NB4 (cell line): Measurements from ENCODE around the gene ZNF316.

Source experiments
- DNase-seq: peaks from one replicate; pipeline ENCODE4 v3.0.0; 2010; ENCODE audit warnings: low read depth
- H3K4me3 ChIP-seq: one replicate; pipeline ENCODE4 v1.5.1; 2011; ENCODE audit warnings: mild to moderate bottlenecking, low read depth, low read length, moderate library complexity
- MYC ChIP-seq: IDR thresholded peaks from 2 replicates; pipeline ENCODE4 v1.6.1; 2011; ENCODE audit warnings: low read depth, low read length
- POLR2A ChIP-seq: IDR thresholded peaks from 2 replicates; pipeline ENCODE4 v1.6.1; 2011; ENCODE audit warnings: mild to moderate bottlenecking; ENCODE audit not compliant: insufficient read length; ENCODE audit errors: extremely low read depth
- TF ChIP-seq, protein P1 (sequence below): IDR thresholded peaks from one replicate; pipeline ENCODE4 v1.5.1; 2012; ENCODE audit warnings: low read depth, low read length
- TF ChIP-seq, protein P2 (sequence below): IDR thresholded peaks from 2 replicates; pipeline ENCODE4 v1.6.1; 2011; ENCODE audit warnings: low read depth, low read length

The ZNF316 gene

DNA sequence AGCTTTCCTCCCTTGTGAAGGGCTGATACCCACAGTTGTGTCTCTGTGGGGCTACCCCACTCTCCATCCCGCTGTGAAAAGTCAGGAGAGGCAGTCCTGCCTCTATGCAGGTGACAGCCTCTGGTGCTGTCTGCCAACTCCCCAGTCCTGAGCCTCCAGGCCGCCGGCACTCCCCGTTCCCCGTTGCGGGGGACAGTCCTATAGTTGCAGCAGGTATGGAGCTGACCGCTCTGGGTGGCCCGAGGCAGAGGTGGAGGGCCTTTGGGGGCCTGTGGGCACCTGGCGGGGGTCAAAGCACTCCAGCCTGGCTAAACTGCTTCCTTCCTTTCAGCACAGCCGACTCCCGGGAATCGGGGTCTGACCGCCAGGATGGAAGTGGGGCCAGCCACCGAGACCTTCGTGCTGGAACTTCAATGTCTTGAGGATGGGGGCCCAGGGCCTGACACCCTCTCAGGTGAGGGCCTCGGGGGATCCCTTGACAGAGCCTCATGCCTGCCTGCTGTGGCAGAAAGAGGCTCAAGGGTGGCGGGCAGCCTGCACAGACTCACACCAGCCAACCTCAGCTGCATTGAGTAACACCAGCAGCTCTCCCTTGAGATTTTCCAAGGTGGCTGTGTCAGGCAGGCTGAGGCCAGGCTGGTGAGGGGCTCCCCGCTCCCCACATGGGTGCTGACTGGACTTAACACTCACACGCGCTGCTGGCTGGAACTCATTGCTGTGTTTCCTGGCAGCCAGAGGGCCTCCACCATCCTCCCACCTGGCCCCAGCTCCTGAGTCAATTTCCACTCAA is 20.1 kb upstream of the ZNF316 start:
- DNase-seq: peak; percentile 74
- no peak for TF ChIP-seq POLR2A
- TF ChIP-seq MYC: no peak
- TF ChIP-seq, protein P1, sequence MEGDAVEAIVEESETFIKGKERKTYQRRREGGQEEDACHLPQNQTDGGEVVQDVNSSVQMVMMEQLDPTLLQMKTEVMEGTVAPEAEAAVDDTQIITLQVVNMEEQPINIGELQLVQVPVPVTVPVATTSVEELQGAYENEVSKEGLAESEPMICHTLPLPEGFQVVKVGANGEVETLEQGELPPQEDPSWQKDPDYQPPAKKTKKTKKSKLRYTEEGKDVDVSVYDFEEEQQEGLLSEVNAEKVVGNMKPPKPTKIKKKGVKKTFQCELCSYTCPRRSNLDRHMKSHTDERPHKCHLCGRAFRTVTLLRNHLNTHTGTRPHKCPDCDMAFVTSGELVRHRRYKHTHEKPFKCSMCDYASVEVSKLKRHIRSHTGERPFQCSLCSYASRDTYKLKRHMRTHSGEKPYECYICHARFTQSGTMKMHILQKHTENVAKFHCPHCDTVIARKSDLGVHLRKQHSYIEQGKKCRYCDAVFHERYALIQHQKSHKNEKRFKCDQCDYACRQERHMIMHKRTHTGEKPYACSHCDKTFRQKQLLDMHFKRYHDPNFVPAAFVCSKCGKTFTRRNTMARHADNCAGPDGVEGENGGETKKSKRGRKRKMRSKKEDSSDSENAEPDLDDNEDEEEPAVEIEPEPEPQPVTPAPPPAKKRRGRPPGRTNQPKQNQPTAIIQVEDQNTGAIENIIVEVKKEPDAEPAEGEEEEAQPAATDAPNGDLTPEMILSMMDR: no peak
- TF ChIP-seq, protein P2, sequence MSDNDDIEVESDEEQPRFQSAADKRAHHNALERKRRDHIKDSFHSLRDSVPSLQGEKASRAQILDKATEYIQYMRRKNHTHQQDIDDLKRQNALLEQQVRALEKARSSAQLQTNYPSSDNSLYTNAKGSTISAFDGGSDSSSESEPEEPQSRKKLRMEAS: no peak
- no peak overlapping the region for H3K4me3 ChIP-seq

- no peak for TF ChIP-seq POLR2A
- TF ChIP-seq, protein P1: no peak
- TF ChIP-seq, protein P2: no peak
- no peak for TF ChIP-seq MYC
- DNase-seq: no peak
- H3K4me3 ChIP-seq: no peak overlapping the region
These were observed 18.5 kb upstream of the ZNF316 start for GRCh38 chr7:6618621-6619020.

GRCh38 chr7:6619961-6620360 is 17.2 kb upstream of the ZNF316 start:
- no peak for DNase-seq
- TF ChIP-seq, protein P2: no peak
- TF ChIP-seq, protein P1: no peak
- TF ChIP-seq POLR2A (no peak), MYC (no peak)
- H3K4me3 ChIP-seq: no peak overlapping the region

DNA sequence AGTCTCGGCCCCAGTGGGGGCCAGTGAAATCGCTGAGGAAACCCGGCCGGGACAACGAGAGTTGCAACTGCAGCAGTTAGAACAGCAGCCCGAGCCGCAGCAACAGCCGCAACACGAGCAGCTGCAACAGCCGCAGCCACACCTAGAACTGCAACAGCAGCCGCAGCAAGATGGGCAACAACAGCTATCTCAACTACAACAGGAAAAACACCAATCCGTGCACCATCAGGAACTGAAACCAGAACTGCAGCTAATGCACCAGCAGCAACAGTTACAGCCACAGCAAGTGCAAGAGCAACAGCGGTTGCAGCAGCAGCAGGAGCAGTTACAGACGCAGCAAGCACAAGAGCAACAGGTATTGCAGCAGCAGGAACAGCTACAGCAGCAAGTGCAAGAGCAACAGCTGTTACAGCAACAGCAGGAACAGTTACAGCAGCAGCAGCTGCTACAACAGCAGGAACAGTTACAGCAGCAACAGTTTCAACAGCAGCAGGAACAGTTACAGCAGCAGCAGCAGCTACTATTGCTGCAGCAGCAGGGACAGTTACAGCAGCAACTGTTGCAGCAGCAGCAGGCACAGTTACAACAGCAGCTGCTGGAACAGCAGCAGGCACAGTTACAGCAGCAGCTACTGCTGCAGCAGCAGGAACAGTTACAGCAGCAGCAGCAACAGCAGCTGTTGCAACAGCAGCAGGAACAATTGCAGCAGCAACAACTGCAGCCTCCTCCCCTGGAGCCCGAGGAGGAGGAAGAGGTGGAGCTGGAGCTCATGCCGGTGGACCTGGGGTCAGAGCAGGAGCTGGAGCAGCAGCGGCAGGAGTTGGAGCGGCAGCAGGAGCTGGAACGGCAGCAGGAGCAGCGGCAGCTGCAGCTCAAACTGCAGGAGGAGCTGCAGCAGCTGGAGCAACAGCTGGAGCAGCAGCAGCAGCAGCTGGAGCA is 15.7 kb upstream of the ZNF316 start:
- no peak for TF ChIP-seq POLR2A
- TF ChIP-seq MYC: no peak
- TF ChIP-seq, protein P1: no peak
- TF ChIP-seq, protein P2: no peak
- no peak overlapping the region for H3K4me3 ChIP-seq
- peak; percentile 25 for DNase-seq

- DNase-seq: no peak
- TF ChIP-seq MYC (no peak), POLR2A (no peak)
- TF ChIP-seq, protein P2: no peak
- TF ChIP-seq, protein P1: no peak
- no peak overlapping the region for H3K4me3 ChIP-seq
These were observed 14.9 kb upstream of the ZNF316 start for GRCh38 chr7:6622134-6622710.
